Liver (tissue), 9 donors: Measurements from ENCODE around the gene IQSEC1. TPM values are rescaled to one million over a fixed set of nuclear protein-coding genes. Genes with fewer than 3 reads are reported as not detected.

Experiments used
- DNase-seq: peaks from one replicate; pipeline ENCODE4 v3.0.0-alpha.2; 2017; ENCODE audit warnings: low spot score
- H3K27ac ChIP-seq, 2 donors: one replicate each; pipeline ENCODE4 v1.7.0; 2013; ENCODE audit warnings: inconsistent platforms in 2 of 2, low read length in 2 of 2, control low read depth in 1 of 2, low read depth in 1 of 2, mild to moderate bottlenecking in 1 of 2
- H3K27me3 ChIP-seq, 4 donors: one replicate each; pipeline versions ENCODE4 v1.6.1 to v1.7.0; 2013; ENCODE audit warnings: low read length in 3 of 4, inconsistent platforms in 1 of 4, mild to moderate bottlenecking in 1 of 4, moderate library complexity in 1 of 4; ENCODE audit not compliant: control insufficient read depth in 4 of 4, insufficient read depth in 4 of 4
- H3K36me3 ChIP-seq, 4 donors: one replicate each; pipeline versions ENCODE4 v1.6.1 to v1.7.0; 2013; ENCODE audit warnings: low read length in 3 of 4, mild to moderate bottlenecking in 3 of 4, low read depth in 1 of 4, moderate library complexity in 1 of 4; ENCODE audit not compliant: control insufficient read depth in 4 of 4, insufficient read depth in 3 of 4
- H3K4me1 ChIP-seq, 4 donors: one replicate each; pipeline versions ENCODE4 v1.6.1 to v1.7.0; 2013; ENCODE audit warnings: low read length in 3 of 4, mild to moderate bottlenecking in 3 of 4, moderate library complexity in 1 of 4; ENCODE audit not compliant: control insufficient read depth in 4 of 4, insufficient read depth in 4 of 4
- H3K4me3 ChIP-seq, 3 donors: one replicate each; pipeline versions ENCODE4 v1.6.1 to v1.7.0; 2013; ENCODE audit warnings: low read length in 3 of 3, control low read depth in 1 of 3, low read depth in 1 of 3, mild to moderate bottlenecking in 1 of 3
- H3K9ac ChIP-seq, 2 donors: one replicate each; pipeline ENCODE4 v1.7.0; 2013; ENCODE audit warnings: low read length in 2 of 2, mild to moderate bottlenecking in 2 of 2, moderate library complexity in 2 of 2, control low read depth in 1 of 2, low read depth in 1 of 2
- H3K9me3 ChIP-seq, 4 donors: one replicate each; pipeline versions ENCODE4 v1.6.1 to v1.7.0; 2013; ENCODE audit warnings: low read length in 3 of 4; ENCODE audit not compliant: control insufficient read depth in 4 of 4
- CTCF ChIP-seq: fragments of 150-350 bp; IDR thresholded peaks from 2 replicates; pipeline ENCODE4 v1.5.1; 2017; ENCODE audit warnings: improper control_type of control experiment, low read depth, low read length; ENCODE audit not compliant: missing input control
- HNF4A ChIP-seq, 2 donors: conservative IDR thresholded peaks; 2 replicates each; pipeline ENCODE4 v1.6.1; 2016; ENCODE audit warnings: antibody characterized with exemption in 2 of 2, mild to moderate bottlenecking in 2 of 2
- REST ChIP-seq: IDR thresholded peaks from 2 replicates; pipeline ENCODE4 v1.6.1; 2016; ENCODE audit warnings: antibody characterized with exemption, mild to moderate bottlenecking
- ZBTB33 ChIP-seq: IDR thresholded peaks from 2 replicates; pipeline ENCODE4 v1.6.1; 2016; ENCODE audit warnings: antibody characterized with exemption
- WGBS: extraction: QIAGEN DNeasy Blood & Tissue Kit; methylation state at CpG from one replicate; pipeline ENCODE4 v1.1.7; 2013; 5-methylcytosine and 5-hydroxymethylcytosine counted together
- polyA plus RNA-seq, 2 donors: library from polyadenylated mRNA; stranded (reverse) in 1 of 2; unstranded in 1 of 2; fragments of 200-250 nt in 1 of 2; fragments of >200 nt in 1 of 2; fragmentation: Nextera tagmentation in 1 of 2; extraction: Ambion mirVana in 1 of 2; gene quantifications; one replicate each; pipeline versions ENCODE4 v1.2.1 to v1.2.3, GENCODE V29; 2013 to 2015
- total RNA-seq, 2 donors: library from RNA; depleted of rRNA; stranded (reverse); fragments of >200 nt; gene quantifications; one replicate each; pipeline ENCODE4 v1.2.3, GENCODE V29; 2014
- donor health status: healthy.
- donor health status: healthy.
- donor health status: healthy.
- donor health status: healthy.
- donor health status: healthy.

The IQSEC1 gene
- total and polyA plus RNA-seq, 4 donors = 12.7 to 56.0 (median 36.2) TPM

GRCh38 chr3:13115991-13116390 is 42.8 kb upstream of the IQSEC1 start:
- 95% methylated on average over 7 of the region's 7 CpGs for WGBS

More at GRCh38 chr3:13115991-13116390, 42.8 kb upstream of the IQSEC1 start:
- H3K9me3 ChIP-seq = no peaks in the 10 kb centered on the region
- peaks cover 6 to 15% (median 12%) of the 10 kb centered on the region in 4 donors for H3K4me1 ChIP-seq
- no peaks in the 10 kb centered on the region for H3K36me3 ChIP-seq
- H3K27ac ChIP-seq = no peak overlapping the region
- TF ChIP-seq REST = no peak
- no peak for TF ChIP-seq CTCF
- TF ChIP-seq ZBTB33 = no peak
- TF ChIP-seq HNF4A (conservative IDR thresholded peaks at IDR 0.05) = no peak
- no peak for DNase-seq
- H3K9ac ChIP-seq = no peak overlapping the region
- no peak overlapping the region for H3K4me3 ChIP-seq
- no peaks in the 10 kb centered on the region for H3K27me3 ChIP-seq
